Fibroblast of mammary gland (primary cell): Measurements from ENCODE around the gene TMEM144.
"Not testable (repeated sequence)": the region's sequence is repeated elsewhere in the genome, so short reads cannot be mapped to it uniquely, and the experiment has no call there.

Experiments
- DNase-seq: peaks from one replicate; pipeline ENCODE4 v3.0.0-alpha.2; 2010; ENCODE audit warnings: low read depth
- H3K4me3 ChIP-seq: 2 replicates; pipeline ENCODE4 v1.5.1; 2011; ENCODE audit warnings: low read depth, mild to moderate bottlenecking, low read length, moderate library complexity; ENCODE audit not compliant: control insufficient read depth
- TF ChIP-seq, protein P1 (sequence below): conservative IDR thresholded peaks from 2 replicates; pipeline ENCODE4 v1.5.1; 2011; ENCODE audit warnings: low read depth, low read length, inconsistent platforms; ENCODE audit not compliant: control insufficient read depth, insufficient read depth

The TMEM144 gene

DNA sequence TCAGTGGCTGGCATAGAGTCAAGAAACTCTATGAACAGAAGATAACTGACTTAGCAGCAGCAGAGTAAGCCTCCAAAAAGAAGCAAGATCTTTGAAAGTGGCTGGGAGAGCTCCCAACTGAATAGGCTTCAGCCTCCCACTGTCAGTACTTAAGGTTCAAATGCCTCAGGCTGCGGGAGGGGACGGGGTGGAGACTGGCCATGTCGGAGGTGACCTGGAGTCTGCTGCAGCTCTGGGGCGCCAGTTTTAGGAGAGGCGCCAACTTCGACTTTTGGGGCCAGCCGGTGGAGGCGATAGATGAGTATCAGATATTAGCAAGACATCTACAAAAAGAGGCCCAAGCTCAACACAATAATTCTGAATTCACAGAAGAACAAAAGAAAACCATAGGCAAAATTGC lies 67.3 kb downstream of the TMEM144 start:
- TF ChIP-seq, protein P1, sequence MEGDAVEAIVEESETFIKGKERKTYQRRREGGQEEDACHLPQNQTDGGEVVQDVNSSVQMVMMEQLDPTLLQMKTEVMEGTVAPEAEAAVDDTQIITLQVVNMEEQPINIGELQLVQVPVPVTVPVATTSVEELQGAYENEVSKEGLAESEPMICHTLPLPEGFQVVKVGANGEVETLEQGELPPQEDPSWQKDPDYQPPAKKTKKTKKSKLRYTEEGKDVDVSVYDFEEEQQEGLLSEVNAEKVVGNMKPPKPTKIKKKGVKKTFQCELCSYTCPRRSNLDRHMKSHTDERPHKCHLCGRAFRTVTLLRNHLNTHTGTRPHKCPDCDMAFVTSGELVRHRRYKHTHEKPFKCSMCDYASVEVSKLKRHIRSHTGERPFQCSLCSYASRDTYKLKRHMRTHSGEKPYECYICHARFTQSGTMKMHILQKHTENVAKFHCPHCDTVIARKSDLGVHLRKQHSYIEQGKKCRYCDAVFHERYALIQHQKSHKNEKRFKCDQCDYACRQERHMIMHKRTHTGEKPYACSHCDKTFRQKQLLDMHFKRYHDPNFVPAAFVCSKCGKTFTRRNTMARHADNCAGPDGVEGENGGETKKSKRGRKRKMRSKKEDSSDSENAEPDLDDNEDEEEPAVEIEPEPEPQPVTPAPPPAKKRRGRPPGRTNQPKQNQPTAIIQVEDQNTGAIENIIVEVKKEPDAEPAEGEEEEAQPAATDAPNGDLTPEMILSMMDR = no peak
- H3K4me3 ChIP-seq = no peak overlapping the region
- DNase-seq = no peak

DNA sequence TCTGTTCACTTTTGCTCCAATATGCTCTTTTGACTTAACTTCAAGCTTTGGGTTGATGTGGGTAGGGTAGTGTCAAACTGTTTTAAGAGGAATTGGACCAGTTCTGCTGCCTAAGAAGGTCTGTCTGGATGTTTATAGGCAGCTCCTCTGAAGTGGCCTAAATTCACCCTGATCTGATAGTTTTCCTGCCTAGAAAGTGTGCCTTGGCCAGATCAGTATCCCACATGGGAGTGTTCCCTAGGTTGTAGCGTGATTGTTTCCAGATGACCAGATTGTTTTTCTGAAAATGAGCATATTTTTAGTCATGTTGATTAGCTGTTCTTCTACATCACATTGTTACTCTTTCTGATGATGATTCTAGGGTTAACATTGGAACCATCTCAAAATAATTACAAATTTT lies 68.8 kb downstream of the TMEM144 start:
- DNase-seq = peak; percentile 76
- H3K4me3 ChIP-seq = not testable (repeated sequence)

DNA sequence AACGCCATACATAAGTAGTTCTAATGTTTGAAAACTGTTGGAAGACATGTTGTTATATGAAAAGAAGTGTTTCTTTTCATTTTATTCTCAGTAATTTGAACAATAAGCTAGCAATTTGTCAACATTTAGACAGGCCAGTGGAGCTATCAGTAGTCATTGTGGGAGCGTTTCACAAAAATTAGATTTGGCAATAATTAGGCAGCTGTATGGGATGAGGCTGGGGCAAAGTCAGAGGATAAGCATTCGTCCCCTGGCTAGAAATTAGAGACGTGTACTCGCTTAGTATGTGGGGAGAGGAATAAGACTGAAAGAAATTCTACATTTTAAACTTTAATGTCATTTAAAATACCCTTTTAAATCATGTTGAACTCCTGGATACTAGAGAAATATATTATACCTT lies 70.6 kb downstream of the TMEM144 start:
- peak; percentile 68 for DNase-seq
- TF ChIP-seq, protein P1 = no peak

DNA sequence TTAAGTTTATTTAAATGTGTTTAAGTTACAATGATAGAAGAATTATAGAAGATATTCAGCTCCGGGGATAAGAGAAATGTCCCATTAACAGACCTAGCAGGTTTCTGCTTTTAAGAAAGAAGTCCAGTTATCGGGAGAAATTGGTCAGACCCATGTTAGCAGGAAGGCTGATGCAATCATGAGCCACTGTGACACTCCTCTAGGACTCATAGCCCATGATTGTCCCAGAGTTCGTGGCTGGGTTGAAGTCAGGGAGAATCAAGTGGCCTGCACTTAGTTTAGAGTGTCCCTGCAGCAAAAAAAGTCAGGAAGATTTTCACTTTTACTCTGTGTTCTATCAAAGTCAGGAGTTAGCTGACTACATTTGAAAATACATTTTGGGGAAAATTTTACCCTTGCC lies 72.0 kb downstream of the TMEM144 start:
- peak; percentile 43 for DNase-seq
- no peak overlapping the region for H3K4me3 ChIP-seq
- TF ChIP-seq, protein P1 = no peak

More for the DNA sequence above, 70.6 kb downstream of the TMEM144 start:
- H3K4me3 ChIP-seq = no peak overlapping the region

DNA sequence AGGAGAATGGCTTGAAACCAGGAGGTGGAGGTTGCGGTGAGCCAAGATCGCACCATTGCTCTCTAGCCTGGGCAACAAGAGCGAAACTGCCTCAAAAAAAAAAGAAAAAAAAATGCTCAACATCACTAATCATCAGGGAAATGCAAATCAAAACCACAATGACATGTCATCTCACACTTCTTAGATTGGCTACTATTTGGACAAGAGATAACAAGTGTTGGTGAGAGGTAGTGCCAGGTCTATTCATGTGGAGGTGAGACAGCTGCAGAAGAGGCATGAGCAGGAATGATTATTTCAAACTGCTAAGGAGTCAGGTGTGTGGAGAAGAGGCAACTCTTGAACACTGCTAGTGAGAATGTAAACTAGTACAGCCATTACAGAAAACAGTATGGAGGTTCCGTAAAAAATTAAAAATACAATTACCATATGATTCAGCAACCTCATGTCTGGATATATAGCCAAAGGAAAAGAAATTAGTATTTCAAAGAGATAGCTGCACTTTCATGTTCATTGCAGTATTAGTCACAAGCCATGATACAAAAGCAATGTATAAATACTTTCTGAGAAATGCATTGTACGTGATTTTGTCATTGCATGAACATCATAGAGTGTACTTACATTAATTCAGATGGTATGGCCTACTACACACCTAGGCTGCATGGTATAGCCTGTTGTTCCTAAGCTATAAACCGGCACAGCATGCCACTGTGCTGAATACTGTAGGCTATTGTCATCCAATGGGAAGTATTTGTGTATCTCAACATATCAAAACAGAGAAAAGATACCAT lies 75.3 kb downstream of the TMEM144 start:
- TF ChIP-seq, protein P1 = no peak
- no peak overlapping the region for H3K4me3 ChIP-seq
- no peak for DNase-seq

DNA sequence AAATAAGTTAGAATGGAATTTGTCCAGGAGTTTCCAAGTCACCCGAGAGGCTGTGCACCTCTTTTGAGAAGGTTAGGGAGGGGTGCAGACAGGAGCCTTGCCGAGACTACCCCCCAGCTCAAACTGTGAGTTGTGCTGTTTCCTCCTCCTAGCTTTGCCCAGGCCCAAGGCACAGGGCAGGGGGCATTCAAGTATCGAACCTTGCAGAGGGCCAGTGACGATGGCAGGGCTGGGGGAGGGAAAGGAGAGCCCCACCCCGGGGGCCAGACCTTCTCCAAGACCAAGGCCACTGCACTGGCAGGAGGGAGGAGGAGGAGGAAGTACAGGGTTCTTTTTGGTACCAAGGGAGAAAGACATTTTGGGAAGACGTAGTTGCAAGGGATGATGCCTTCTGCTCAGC lies 80.6 kb downstream of the TMEM144 start:
- TF ChIP-seq, protein P1 = no peak
- no peak overlapping the region for H3K4me3 ChIP-seq
- DNase-seq = no peak

DNA sequence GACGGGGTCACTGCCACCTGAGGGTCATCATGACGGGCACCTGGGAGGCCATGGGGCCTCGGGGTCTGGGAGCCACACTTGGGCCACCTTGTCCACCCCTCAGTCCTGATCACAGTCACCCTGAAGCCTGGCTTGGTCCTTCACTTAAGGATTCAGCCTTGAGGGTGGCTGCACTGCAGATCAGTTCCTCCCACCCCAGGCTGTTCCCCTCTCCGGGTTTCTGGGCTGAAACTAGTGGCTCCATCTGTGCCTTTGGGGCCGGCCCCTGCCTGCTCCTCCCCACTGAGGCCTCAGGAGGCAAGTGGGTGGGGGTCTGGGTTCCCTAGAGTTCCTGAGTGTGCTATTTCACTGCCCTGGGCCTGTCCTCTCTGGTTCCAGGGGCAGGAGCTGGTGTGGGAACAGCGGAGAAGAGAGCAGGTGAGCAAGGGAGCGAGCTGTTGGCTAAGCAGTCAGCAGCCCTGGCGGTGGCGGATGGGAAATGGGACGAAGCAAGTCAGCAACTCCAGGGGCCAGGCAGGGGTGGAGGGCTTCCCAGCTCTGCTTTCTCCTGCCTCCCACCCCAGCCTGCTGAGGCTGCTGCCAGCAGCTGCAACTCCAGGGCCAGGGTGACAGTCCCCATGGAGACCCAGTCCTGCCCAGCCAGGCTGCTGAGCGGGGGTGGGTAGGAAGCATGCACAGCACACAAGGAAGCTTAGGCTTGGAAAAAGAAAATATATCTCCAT lies 81.2 kb downstream of the TMEM144 start:
- no peak for DNase-seq
- H3K4me3 ChIP-seq = no peak overlapping the region
- TF ChIP-seq, protein P1 = no peak
